Measurements from ENCODE around the gene PDCD4.
"Not testable (repeated sequence)": the region's sequence is repeated elsewhere in the genome, so short reads cannot be mapped to it uniquely, and the experiment has no call there.

PDCD4 gene

GRCh38 chr10:110861476-110861875 is 10.3 kb upstream of the PDCD4 start:
- DNase-seq (ENCODE audit: low read depth): no peak

- no peak for DNase-seq (ENCODE audit: low read depth)
Measured at GRCh38 chr10:110861930-110862649, 9.6 kb upstream of the PDCD4 start.

- DNase-seq (ENCODE audit: low read depth): no peak
Measured at GRCh38 chr10:110862961-110863360, 8.8 kb upstream of the PDCD4 start.

GRCh38 chr10:110863361-110863760 is 8.4 kb upstream of the PDCD4 start:
- DNase-seq (ENCODE audit: low read depth): no peak

- DNase-seq (ENCODE audit: low read depth): no peak
Measured at GRCh38 chr10:110863956-110864355, 7.8 kb upstream of the PDCD4 start.

GRCh38 chr10:110864662-110865140 is 7.0 kb upstream of the PDCD4 start:
- DNase-seq (ENCODE audit: low read depth): no peak

- DNase-seq (ENCODE audit: low read depth): no peak
Measured at GRCh38 chr10:110865186-110865808, 6.4 kb upstream of the PDCD4 start.

GRCh38 chr10:110865809-110866482 is 5.8 kb upstream of the PDCD4 start:
- no peak for DNase-seq (ENCODE audit: low read depth)

GRCh38 chr10:110867011-110867806 is 4.5 kb upstream of the PDCD4 start:
- DNase-seq (ENCODE audit: low read depth): not testable (repeated sequence)

- no peak for DNase-seq (ENCODE audit: low read depth)
Measured at GRCh38 chr10:110867807-110868465, 3.8 kb upstream of the PDCD4 start.

- no peak for DNase-seq (ENCODE audit: low read depth)
Measured at GRCh38 chr10:110868981-110869380, 2.7 kb upstream of the PDCD4 start.

- no peak for DNase-seq (ENCODE audit: low read depth)
Measured at GRCh38 chr10:110870823-110871297, 868 bp upstream of the PDCD4 start.

GRCh38 chr10:110872145-110872983 is 636 bp downstream of the PDCD4 start:
- DNase-seq (ENCODE audit: low read depth): peak; percentile 60

GRCh38 chr10:110872984-110873923 is 1.5 kb downstream of the PDCD4 start:
- no peak for DNase-seq (ENCODE audit: low read depth)

- no peak for DNase-seq (ENCODE audit: low read depth)
Measured at GRCh38 chr10:110873951-110874350, 2.2 kb downstream of the PDCD4 start.

GRCh38 chr10:110876000-110876399 is 4.3 kb downstream of the PDCD4 start:
- DNase-seq (ENCODE audit: low read depth): no peak

- no peak for DNase-seq (ENCODE audit: low read depth)
Measured at GRCh38 chr10:110876788-110877187, 5.1 kb downstream of the PDCD4 start.

GRCh38 chr10:110880012-110880411 is 8.3 kb downstream of the PDCD4 start:
- no peak for DNase-seq (ENCODE audit: low read depth)

- DNase-seq (ENCODE audit: low read depth): no peak
Measured at GRCh38 chr10:110881247-110881646, 9.5 kb downstream of the PDCD4 start.

- no peak for DNase-seq (ENCODE audit: low read depth)
Measured at GRCh38 chr10:110881905-110882304, 10.2 kb downstream of the PDCD4 start.

Data from stimulated activated CD8-positive, alpha-beta memory T cell treated with anti-CD3 and anti-CD28 coated beads, Interleukin-4, amount 100 ng/mL, for 24 hours (primary cell).